HUES48 (cell line): ENCODE data around the gene HIPK2.
"Not testable (repeated sequence)": the region's sequence is repeated elsewhere in the genome, so short reads cannot be mapped to it uniquely, and the experiment has no call there.

Experiments used
- H3K27ac ChIP-seq: one replicate; pipeline ENCODE4 v1.7.0; 2013; ENCODE audit warnings: low read depth, low read length, inconsistent platforms
- H3K27me3 ChIP-seq: 2 replicates; pipeline ENCODE4 v1.6.1; 2013; ENCODE audit warnings: mild to moderate bottlenecking, low read length; ENCODE audit not compliant: control insufficient read depth, insufficient read depth
- H3K36me3 ChIP-seq: 2 replicates; pipeline ENCODE4 v1.6.1; 2013; ENCODE audit warnings: low read length; ENCODE audit not compliant: control insufficient read depth, insufficient read depth
- H3K4me1 ChIP-seq: 2 replicates; pipeline ENCODE4 v1.6.1; 2013; ENCODE audit warnings: mild to moderate bottlenecking, low read length; ENCODE audit not compliant: control insufficient read depth, insufficient read depth
- H3K4me3 ChIP-seq: 2 replicates; pipeline ENCODE4 v1.5.1; 2013; ENCODE audit warnings: mild to moderate bottlenecking, low read depth, low read length
- H3K9ac ChIP-seq: 2 replicates; pipeline ENCODE4 v1.6.1; 2013; ENCODE audit warnings: mild to moderate bottlenecking, low read depth, low read length, moderate library complexity
- H3K9me3 ChIP-seq: 2 replicates; pipeline ENCODE4 v1.6.1; 2013; ENCODE audit warnings: low read length; ENCODE audit not compliant: control insufficient read depth, insufficient read depth

HIPK2 gene

DNA sequence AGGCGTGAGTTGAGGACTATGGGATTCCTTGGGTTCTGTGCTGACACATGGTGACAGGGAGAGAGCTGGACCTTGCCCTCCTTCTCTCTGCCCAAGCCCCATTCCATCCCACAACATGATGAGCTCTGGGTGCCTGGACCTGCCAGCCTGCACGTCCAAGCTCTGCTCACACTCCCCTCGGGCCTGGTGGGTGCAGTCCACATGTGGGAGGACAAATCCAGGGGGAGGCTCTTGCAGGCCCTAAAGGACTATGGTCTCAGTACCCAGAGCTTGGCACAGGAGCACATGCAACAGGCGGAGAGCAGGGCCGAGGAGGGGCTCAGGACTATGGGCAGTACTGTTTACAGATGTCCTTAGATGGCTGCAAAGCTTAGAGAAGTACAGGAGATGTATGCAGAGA lies 162.9 kb downstream of the HIPK2 start:
- Histone ChIP-seq H3K9ac (no peak overlapping the region), H3K27me3 (no peaks in the 10 kb centered on the region), H3K4me3 (no peak overlapping the region), H3K36me3 (peaks cover 13% of the 10 kb centered on the region), H3K4me1 (peaks cover 18% of the 10 kb centered on the region), H3K27ac (no peak overlapping the region), H3K9me3 (no peaks in the 10 kb centered on the region)

DNA sequence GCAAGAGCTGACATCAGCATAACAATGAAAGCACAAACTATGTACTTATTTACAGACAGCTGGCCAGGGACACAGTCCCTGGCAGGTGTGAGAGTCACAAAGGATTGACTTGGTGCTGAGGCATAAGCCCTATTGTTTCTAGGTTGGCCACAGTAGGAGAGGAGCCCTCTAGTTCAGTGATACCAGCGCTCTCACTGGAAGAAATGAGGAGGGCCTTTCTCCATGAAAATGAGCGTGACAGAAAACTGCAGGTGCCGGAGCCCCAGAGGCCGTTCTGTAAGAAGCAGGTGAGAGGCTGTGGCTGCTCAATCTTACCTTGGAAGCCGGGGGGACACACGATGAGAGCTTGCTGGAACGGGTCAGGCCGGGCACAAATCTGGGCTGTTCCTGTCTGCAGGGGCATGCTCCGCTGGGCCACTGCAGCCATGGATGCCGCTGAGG lies 163.8 kb downstream of the HIPK2 start:
- Histone ChIP-seq H3K4me3 (no peak overlapping the region), H3K36me3 (peaks cover 13% of the 10 kb centered on the region)

DNA sequence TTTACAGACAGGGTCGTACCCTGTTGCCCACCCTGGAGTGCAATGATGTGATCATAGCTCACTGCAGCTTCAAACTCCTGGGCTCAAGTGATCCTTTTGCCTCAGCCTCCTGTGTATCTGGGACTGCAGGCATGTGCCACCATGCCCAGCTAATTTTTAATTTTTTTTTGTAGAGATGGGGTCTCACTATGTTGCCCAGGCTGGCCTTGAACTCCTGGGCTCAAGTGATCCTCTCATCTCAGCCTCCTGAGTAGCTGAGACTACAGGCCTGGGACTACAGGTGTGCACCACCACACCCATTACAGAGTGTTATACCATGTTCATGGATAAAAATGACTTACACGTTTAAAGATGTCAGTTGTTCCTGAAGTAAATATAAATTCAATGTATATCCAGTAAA lies 166.2 kb downstream of the HIPK2 start:
- not testable (repeated sequence) for H3K36me3 ChIP-seq, H3K4me3 ChIP-seq, H3K9ac ChIP-seq, H3K27me3 ChIP-seq, H3K9me3 ChIP-seq, H3K27ac ChIP-seq
- H3K4me1 ChIP-seq = peaks cover 18% of the 10 kb centered on the region

More for the DNA sequence above, 163.8 kb downstream of the HIPK2 start:
- H3K27ac ChIP-seq = peak overlapping the region; percentile 49
- H3K27me3 ChIP-seq = no peaks in the 10 kb centered on the region
- H3K4me1 ChIP-seq = peaks cover 18% of the 10 kb centered on the region
- H3K9ac ChIP-seq = no peak overlapping the region
- no peaks in the 10 kb centered on the region for H3K9me3 ChIP-seq

DNA sequence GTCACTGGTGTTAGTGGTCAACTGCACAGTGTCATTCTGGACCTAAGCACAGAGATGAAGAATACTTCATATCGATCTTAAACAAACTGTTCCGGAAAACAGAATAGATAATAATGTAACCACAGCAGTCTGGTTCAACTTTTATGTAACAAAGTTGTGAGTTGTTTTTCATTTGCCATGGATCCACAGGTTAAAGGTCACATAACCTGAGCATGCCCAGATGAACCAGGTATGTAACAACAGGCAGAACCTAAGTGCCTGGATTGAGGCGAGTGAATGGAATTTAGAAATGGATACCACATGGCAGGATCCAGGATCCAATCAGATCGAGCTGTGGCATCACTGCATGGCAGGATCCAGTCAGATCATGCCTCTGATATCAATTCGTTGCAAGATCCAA lies 167.2 kb downstream of the HIPK2 start:
- Histone ChIP-seq H3K36me3 (peaks cover 3% of the 10 kb centered on the region), H3K27me3 (no peaks in the 10 kb centered on the region), H3K27ac (no peak overlapping the region), H3K9me3 (no peaks in the 10 kb centered on the region), H3K9ac (no peak overlapping the region), H3K4me1 (peaks cover 18% of the 10 kb centered on the region), H3K4me3 (no peak overlapping the region)

DNA sequence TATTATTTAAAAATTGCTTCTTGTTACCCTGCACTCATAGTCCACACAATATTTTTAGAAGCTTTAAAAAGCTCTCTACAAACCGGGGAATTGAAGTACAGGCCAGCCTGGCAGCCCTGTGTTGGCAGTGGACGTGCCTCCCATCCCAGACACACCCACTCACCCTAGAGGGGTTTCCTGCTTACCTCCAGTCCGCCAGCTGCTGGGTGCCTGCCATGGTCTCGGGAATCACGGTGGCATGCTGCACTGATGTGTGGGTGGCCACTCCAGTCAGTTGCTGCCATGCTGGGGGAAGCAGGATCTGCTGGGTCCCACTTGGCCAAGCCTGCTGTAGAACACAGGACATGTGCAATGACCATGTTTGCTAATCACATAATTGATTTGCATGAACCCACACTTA lies 173.9 kb downstream of the HIPK2 start:
- H3K27me3 ChIP-seq = no peaks in the 10 kb centered on the region
- H3K9me3 ChIP-seq = no peaks in the 10 kb centered on the region
- no peaks in the 10 kb centered on the region for H3K4me1 ChIP-seq
- no peak overlapping the region for H3K9ac ChIP-seq
- no peak overlapping the region for H3K27ac ChIP-seq
- H3K36me3 ChIP-seq = peaks cover 8% of the 10 kb centered on the region; the same call in 1 of the 2 replicates
- H3K4me3 ChIP-seq = no peak overlapping the region

DNA sequence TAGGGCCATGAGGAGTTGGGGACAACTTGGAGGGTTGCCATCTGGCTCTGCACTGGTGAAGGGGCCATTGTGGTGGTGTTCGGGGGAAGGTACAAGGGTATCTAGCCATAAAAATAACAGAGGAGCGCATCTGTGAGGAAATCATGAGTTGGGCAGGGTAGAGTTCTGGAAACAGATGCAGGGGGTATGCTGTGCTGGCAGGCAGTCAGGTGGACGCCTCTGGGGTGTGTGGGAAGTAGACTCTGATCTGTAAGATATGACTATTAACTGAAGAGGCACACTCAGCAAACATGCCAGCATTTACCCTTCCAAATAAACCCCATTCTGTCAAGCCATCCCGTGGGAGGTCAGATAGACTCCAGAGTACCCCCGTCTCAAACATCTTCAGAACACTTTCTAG lies 174.5 kb downstream of the HIPK2 start:
- no peak overlapping the region for H3K4me3 ChIP-seq
- no peaks in the 10 kb centered on the region for H3K27me3 ChIP-seq
- H3K9ac ChIP-seq = no peak overlapping the region
- peaks cover 14% of the 10 kb centered on the region; the same call in 1 of the 2 replicates for H3K36me3 ChIP-seq
- H3K4me1 ChIP-seq = no peaks in the 10 kb centered on the region
- H3K27ac ChIP-seq = no peak overlapping the region
- no peaks in the 10 kb centered on the region for H3K9me3 ChIP-seq

DNA sequence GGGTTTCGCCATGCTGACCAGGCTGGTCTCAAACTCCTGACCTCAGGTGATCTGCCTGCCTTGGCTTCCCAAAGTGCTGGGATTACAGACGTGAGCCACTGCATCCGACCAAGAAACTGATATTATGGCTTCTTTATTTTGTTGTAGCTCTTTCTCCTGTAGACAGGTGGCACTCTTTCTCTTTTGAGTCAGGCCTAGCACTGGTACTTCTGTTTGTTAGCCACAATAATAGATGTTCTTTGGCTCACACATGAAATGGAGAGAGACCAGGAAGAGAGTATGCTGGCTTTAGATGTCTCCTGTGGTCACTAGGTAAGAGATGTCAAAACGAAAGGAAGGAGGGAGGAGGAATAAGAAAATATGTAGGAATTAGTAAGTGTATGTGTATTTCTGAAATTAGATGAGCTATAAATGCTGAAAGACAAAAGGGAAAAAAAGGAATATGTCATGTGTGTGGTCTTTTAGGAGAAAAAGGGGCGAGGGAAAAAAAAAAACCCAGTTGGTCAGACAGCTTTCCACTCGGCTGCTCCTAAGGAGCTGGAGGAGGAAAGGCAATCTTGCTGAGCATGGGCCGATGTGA lies 175.6 kb downstream of the HIPK2 start:
- peaks cover 14% of the 10 kb centered on the region; the same call in 1 of the 2 replicates for H3K36me3 ChIP-seq
- H3K27me3 ChIP-seq = no peaks in the 10 kb centered on the region
- H3K27ac ChIP-seq = no peak overlapping the region
- H3K9ac ChIP-seq = no peak overlapping the region
- no peaks in the 10 kb centered on the region for H3K4me1 ChIP-seq
- no peak overlapping the region for H3K4me3 ChIP-seq
- H3K9me3 ChIP-seq = no peaks in the 10 kb centered on the region

DNA sequence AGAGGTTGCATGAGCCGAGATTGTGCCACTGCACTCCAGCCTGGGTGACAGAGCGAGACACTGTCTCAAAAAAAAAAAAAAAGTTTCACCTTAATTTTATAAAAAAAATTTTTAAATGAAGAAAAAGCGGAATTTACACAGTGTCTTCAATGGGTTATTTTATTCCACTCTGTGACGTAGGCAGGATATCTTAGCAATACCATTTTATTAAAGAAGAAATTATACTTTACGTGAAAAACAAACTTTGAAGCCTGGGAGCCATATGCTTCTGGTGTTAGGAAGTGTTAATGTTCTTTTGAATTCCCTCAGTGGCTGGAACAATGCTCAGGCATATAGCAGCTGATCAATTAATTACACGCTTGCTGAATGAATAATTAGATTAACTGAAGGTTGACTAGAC lies 176.6 kb downstream of the HIPK2 start:
- Histone ChIP-seq H3K4me1 (no peaks in the 10 kb centered on the region), H3K9me3 (no peaks in the 10 kb centered on the region), H3K36me3 (peaks cover 18% of the 10 kb centered on the region), H3K27me3 (no peaks in the 10 kb centered on the region), H3K27ac (no peak overlapping the region), H3K9ac (no peak overlapping the region), H3K4me3 (no peak overlapping the region)

DNA sequence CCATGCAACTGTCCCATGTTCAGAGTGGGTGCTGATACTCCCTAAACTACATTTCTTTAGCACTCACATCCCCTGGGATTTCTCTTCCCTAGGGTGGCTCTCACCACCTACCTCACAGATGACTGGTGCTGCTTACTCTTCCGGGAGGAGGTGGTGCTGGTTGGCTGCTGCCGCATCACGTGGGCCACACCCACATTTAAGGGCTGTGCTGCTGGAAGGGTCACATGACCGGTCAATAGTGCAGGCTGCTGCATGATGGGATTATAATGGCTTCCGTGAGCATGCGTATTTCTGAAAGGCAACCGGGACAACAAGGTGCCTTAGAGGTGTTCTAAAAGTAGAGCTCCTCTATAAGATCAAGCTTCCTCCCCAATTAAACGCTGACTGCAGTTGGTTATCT lies 177.5 kb downstream of the HIPK2 start:
- no peak overlapping the region for H3K4me3 ChIP-seq
- no peak overlapping the region for H3K27ac ChIP-seq
- H3K9me3 ChIP-seq = no peaks in the 10 kb centered on the region
- H3K27me3 ChIP-seq = no peaks in the 10 kb centered on the region
- H3K9ac ChIP-seq = no peak overlapping the region
- H3K4me1 ChIP-seq = no peaks in the 10 kb centered on the region
- H3K36me3 ChIP-seq = peaks cover 19% of the 10 kb centered on the region

DNA sequence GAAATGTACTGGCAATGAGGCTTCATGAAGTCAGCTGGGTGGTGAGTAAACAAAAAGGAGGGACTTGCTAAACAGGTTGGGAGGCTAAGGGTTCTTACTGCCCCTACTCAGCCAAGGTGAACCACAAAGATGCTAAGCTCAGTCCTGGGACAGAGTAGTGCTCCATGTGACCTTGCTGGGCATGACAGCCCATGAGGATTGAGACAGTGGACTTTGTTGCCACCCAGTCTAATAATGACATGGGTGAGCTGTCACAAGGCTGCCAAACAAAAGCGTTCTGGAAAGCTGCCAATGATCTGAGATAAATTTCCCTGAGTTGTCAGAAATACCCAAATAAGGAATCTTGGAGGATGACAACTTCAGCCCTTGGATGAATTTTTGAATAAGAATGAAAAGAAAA lies 179.2 kb downstream of the HIPK2 start:
- H3K9me3 ChIP-seq = no peaks in the 10 kb centered on the region
- peaks cover 17% of the 10 kb centered on the region for H3K36me3 ChIP-seq
- no peak overlapping the region for H3K4me3 ChIP-seq
- no peaks in the 10 kb centered on the region for H3K4me1 ChIP-seq
- H3K9ac ChIP-seq = no peak overlapping the region
- H3K27me3 ChIP-seq = no peaks in the 10 kb centered on the region
- no peak overlapping the region for H3K27ac ChIP-seq

DNA sequence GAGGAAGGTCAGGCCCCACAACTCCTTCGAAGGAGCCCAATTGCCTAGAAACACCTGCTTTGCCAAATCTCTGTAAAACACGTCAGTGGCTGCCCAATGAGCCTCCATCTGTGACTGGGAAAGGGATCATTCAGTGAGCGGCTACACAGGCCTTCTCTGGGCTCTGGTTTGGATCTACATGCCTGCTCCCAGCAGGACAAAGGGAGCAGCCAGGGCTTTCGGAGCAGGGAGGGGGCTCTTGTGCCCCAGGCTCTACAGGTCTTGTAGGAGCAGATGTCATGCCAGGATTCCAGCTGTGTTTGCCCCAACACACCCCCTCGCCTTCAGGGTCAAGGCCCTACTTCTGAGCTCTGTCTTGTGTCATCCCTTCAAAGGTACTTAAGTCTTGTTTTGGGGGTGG lies 180.8 kb downstream of the HIPK2 start:
- peaks cover 17% of the 10 kb centered on the region for H3K36me3 ChIP-seq

More for the DNA sequence above, 180.8 kb downstream of the HIPK2 start:
- no peaks in the 10 kb centered on the region for H3K9me3 ChIP-seq
- no peak overlapping the region for H3K27ac ChIP-seq
- no peaks in the 10 kb centered on the region for H3K4me1 ChIP-seq
- no peaks in the 10 kb centered on the region for H3K27me3 ChIP-seq
- no peak overlapping the region for H3K4me3 ChIP-seq
- no peak overlapping the region for H3K9ac ChIP-seq
